ENCODE results near the gene PYGM. TPM values are rescaled to one million over a fixed set of nuclear protein-coding genes. Genes with fewer than 3 reads are reported as not detected.

Gene PYGM
- total and polyA plus RNA-seq, 2 donors (not counting 3 experiments of a cell fraction or from before 2014, with no cell fraction given), result 0.10 to 0.62 TPM

DNA sequence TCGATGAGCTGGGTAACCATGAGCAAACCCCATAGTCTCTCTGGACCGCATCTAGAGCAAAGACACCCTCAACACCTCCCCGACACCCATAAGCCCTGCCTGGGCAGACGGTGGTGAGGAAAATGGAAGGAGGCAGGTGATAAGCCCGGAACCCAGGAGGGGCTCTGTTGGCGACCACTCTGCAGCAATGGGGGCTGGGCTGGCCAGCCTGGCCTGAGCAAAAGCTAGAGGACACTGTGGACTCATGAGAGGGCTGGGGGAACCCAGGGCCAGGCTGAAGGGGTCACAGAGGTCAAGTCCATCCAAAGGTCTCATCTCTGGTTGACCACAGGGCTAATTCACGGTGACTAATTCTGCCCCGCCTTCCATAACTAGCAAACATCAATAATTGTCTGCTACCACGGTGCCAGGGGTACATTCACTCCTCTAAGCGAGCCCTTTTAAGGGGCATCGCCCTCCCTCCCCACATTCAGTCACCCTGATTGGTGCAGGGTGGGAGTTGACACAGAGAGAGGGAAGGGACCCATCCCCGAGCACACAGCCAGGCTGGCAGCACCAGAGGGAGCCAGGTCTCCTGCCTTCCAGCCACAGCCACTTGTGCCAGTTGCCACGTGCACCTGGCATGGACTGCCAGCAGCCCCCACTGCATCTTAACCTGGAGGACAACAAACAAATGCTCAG, 4.0 kb downstream of the PYGM start:
- Histone ChIP-seq H4K20me1 (replicated peaks; ENCODE audit: control insufficient read depth, extremely low read depth, insufficient read depth, low read length) (no peaks in the 10 kb centered on the region), H3K9ac (replicated peaks; ENCODE audit: extremely low read depth, insufficient read depth, low read length) (no peak overlapping the region), H3K4me1 (ENCODE audit: control insufficient read depth, extremely low read depth, insufficient read depth, low read length) (no peaks in the 10 kb centered on the region), H3K4me3 (replicated peaks in 1 of 3; ENCODE audit: insufficient read depth in 1 of 3, low read depth in 1 of 3, low read length in 3 of 3) (no peak overlapping the region), H2AFZ (ENCODE audit: low read depth, low read length) (no peak overlapping the region), H3K9me3 (replicated peaks; ENCODE audit: control insufficient read depth, insufficient read depth, low read length) (no peaks in the 10 kb centered on the region), H3K27me3 (ENCODE audit: control insufficient read depth in 2 of 2, insufficient read depth in 2 of 2, low read length in 2 of 2) (no peaks in the 10 kb centered on the region), H3K79me2 (ENCODE audit: control insufficient read depth, insufficient read depth, low read length) (no peaks in the 10 kb centered on the region), H3K27ac (ENCODE audit: insufficient read depth, low read depth, low read length) (no peak overlapping the region), H3K36me3 (ENCODE audit: control insufficient read depth in 2 of 2, extremely low read depth in 1 of 2, insufficient read depth in 2 of 2, low read length in 2 of 2) (no peaks in the 10 kb centered on the region), H3K4me2 (ENCODE audit: insufficient read depth, low read length) (no peak overlapping the region), H3K9me1 (replicated peaks; ENCODE audit: control insufficient read depth, extremely low read depth, insufficient read depth, low read length) (no peaks in the 10 kb centered on the region)
- dilution Hi-C loops (cut with MboI; ENCODE audit: extremely low pct_ligation_motif_present, low sequenced_read_pairs), result no loop called here
- ChIA-PET CTCF (interaction anchor here (0.6 to 0.7 kb wide), 2 partner anchors 12 to 13 kb away, joined by 3 read pairs; no protein-coding TSS in a partner anchor), POLR2A (no interaction called here)
- FAIRE-seq (no peak), DNase-seq (ENCODE audit: low read depth, low spot score) (no peak)
- BruUV-seq (replicated peaks), result no TSS peak
- intact Hi-C loops (cut with micrococcal nuclease), result no loop called here
- TF ChIP-seq POLR2AphosphoS5 (IDR thresholded peaks at IDR 0.05; ENCODE audit: insufficient read depth, low read depth, low read length), result no peak
- TF ChIP-seq POLR2A (IDR thresholded peaks at IDR 0.05; ENCODE audit: low read depth, low read length), result no peak
- TF ChIP-seq, protein P1, sequence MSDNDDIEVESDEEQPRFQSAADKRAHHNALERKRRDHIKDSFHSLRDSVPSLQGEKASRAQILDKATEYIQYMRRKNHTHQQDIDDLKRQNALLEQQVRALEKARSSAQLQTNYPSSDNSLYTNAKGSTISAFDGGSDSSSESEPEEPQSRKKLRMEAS (IDR thresholded peaks at IDR 0.05; ENCODE audit: insufficient read depth, insufficient read length), result no peak
- no peak for TF ChIP-seq JUN (IDR thresholded peaks at IDR 0.05; ENCODE audit: borderline replicate concordance, insufficient read depth, insufficient read length, low read depth)
- no peak for TF ChIP-seq MYC (IDR thresholded peaks at IDR 0.05; ENCODE audit: low read depth, low read length)
- no peak for TF ChIP-seq GATA2 (IDR thresholded peaks at IDR 0.05; ENCODE audit: insufficient read depth, insufficient read length, low read depth, low read length)

DNA sequence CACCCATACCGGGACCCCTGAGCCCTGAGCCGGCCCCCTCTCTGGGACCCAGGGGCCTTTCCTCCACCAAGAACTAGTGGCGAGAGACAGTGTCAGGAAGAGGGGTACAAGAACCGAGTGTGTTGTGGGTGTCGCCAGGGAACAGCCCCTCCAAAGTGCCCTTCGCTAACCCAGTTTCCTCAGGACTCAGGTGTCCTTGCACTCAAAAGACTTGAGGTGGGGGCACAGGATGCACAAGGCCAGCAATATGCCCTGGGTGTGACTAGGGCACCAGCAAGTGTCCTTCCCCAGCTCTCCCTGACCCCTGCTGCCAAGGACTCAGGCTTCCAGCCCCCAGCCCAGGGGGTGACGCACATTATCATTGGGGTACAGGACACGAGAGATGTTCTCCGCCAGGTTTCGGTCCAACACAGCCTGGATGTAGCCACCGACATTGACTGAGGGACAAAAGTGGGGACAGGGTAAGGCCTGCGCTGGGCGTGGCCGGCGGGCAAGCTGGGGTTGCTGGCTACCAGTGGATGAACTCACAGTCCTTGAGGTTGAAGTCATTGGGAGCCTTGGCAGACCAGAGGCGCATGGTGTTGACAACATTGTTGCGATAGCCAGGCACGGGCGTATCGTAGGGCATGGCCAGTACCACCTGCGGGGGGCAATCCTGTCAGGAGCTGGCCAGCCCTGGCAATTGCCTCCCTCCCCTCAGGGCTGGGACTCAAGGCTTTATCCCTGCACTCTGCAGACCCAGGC, 4.7 kb downstream of the PYGM start:
- Histone ChIP-seq H3K27ac (ENCODE audit: insufficient read depth, low read depth, low read length) (no peak overlapping the region), H3K9me3 (replicated peaks; ENCODE audit: control insufficient read depth, insufficient read depth, low read length) (no peaks in the 10 kb centered on the region), H3K4me1 (ENCODE audit: control insufficient read depth, extremely low read depth, insufficient read depth, low read length) (no peaks in the 10 kb centered on the region), H4K20me1 (replicated peaks; ENCODE audit: control insufficient read depth, extremely low read depth, insufficient read depth, low read length) (no peaks in the 10 kb centered on the region), H2AFZ (ENCODE audit: low read depth, low read length) (no peak overlapping the region), H3K27me3 (ENCODE audit: control insufficient read depth in 2 of 2, insufficient read depth in 2 of 2, low read length in 2 of 2) (no peaks in the 10 kb centered on the region), H3K79me2 (ENCODE audit: control insufficient read depth, insufficient read depth, low read length) (no peaks in the 10 kb centered on the region), H3K4me3 (replicated peaks in 1 of 3; ENCODE audit: insufficient read depth in 1 of 3, low read depth in 1 of 3, low read length in 3 of 3) (no peak overlapping the region), H3K4me2 (ENCODE audit: insufficient read depth, low read length) (no peak overlapping the region), H3K36me3 (ENCODE audit: control insufficient read depth in 2 of 2, extremely low read depth in 1 of 2, insufficient read depth in 2 of 2, low read length in 2 of 2) (no peaks in the 10 kb centered on the region), H3K9me1 (replicated peaks; ENCODE audit: control insufficient read depth, extremely low read depth, insufficient read depth, low read length) (no peaks in the 10 kb centered on the region), H3K9ac (replicated peaks; ENCODE audit: extremely low read depth, insufficient read depth, low read length) (no peak overlapping the region)
- CTCF ChIA-PET, result interaction anchor here (0.7 kb wide), 1 partner anchor 13 kb away, joined by 3 read pairs; no protein-coding TSS in a partner anchor
- TF ChIP-seq CTCF (IDR thresholded peaks at IDR 0.05; ENCODE audit: extremely low read depth in 1 of 2, insufficient read depth in 1 of 2, low read depth in 1 of 2, low read length in 2 of 2) (no peak), EZH2 (IDR thresholded peaks at IDR 0.05; ENCODE audit: borderline replicate concordance, low read depth, low read length, severe bottlenecking) (no peak), GATA2 (IDR thresholded peaks at IDR 0.05; ENCODE audit: insufficient read depth, insufficient read length, low read depth, low read length) (no peak), POLR2A (IDR thresholded peaks at IDR 0.05; ENCODE audit: low read depth, low read length) (no peak), MYC (IDR thresholded peaks at IDR 0.05; ENCODE audit: low read depth, low read length) (no peak), JUN (IDR thresholded peaks at IDR 0.05; ENCODE audit: borderline replicate concordance, insufficient read depth, insufficient read length, low read depth) (no peak), FOS (IDR thresholded peaks at IDR 0.05; ENCODE audit: borderline replicate concordance, insufficient read depth, low read length) (no peak), POLR2AphosphoS5 (IDR thresholded peaks at IDR 0.05; ENCODE audit: insufficient read depth, low read depth, low read length) (no peak)
- TF ChIP-seq, protein P1 (IDR thresholded peaks at IDR 0.05; ENCODE audit: insufficient read depth, insufficient read length), result no peak
- FAIRE-seq (no peak), DNase-seq (ENCODE audit: low read depth, low spot score) (no peak)
- intact Hi-C loops (cut with micrococcal nuclease) (no loop called here), dilution Hi-C loops (cut with MboI; ENCODE audit: extremely low pct_ligation_motif_present, low sequenced_read_pairs) (no loop called here)
- POLR2A ChIA-PET, result no interaction called here
- BruUV-seq (replicated peaks), result no TSS peak

Measured in endothelial cell of umbilical vein (primary cell).